ENCODE measurements around the gene DPH7.

The DPH7 gene

DNA sequence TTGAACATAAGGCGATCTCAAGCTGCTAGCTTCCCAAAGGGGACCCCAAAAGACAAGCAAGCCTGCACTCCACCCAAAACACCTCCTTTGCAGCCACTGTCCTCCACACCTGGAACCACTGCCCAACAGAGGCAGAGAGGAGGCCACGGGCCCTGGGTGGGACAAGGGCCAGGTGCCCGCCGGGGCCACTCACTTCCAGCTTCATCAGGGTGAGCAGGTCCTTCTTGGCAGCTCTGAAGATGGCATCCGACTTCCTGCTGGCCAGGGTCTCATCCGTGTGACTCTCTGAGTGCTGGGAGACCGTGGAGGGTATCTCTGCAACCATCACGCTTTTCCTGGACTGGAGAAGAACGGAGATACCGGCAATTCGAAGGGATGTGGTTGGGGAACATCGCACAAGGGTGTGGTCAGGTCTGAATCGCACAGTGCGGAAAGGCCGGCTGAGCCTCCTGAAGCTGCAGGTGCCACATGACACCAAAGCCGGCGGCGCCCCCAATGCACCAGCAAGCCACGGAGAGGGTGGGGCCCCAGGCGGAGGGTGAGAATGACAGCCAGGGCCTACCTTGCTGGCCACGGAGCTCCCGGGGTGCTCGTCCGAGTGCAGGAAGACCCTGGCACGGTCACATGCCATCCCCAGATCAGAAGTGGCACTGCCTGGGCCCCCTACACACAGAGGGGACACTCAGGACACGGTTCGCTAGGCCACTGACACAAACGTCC lies 73.1 kb downstream of the DPH7 start:
- no peak for ATAC-seq

More for the DNA sequence above, 73.1 kb downstream of the DPH7 start:
- TF ChIP-seq ZFP30 (CRISPR knock-in tag; IDR thresholded peaks at IDR 0.05) (no peak), ZNF70 (CRISPR knock-in tag; IDR thresholded peaks at IDR 0.05) (no peak), ZNF8 (CRISPR knock-in tag; IDR thresholded peaks at IDR 0.05) (no peak), ZNF565 (CRISPR knock-in tag; conservative IDR thresholded peaks at IDR 0.05; ENCODE audit: low read depth) (no peak), ZFP3 (CRISPR knock-in tag; IDR thresholded peaks at IDR 0.05) (no peak), TOX (CRISPR knock-in tag; IDR thresholded peaks at IDR 0.05; ENCODE audit: borderline replicate concordance) (no peak), TCF4 (CRISPR knock-in tag; IDR thresholded peaks at IDR 0.05; ENCODE audit: borderline replicate concordance) (no peak), CSDC2 (CRISPR knock-in tag; IDR thresholded peaks at IDR 0.05) (no peak), ARNTL (CRISPR knock-in tag; IDR thresholded peaks at IDR 0.05; ENCODE audit: borderline replicate concordance, low read depth) (no peak), ZC3H10 (CRISPR knock-in tag; IDR thresholded peaks at IDR 0.05) (no peak), ISL1 (CRISPR knock-in tag; IDR thresholded peaks at IDR 0.05) (no peak), PPARA (CRISPR knock-in tag; IDR thresholded peaks at IDR 0.05; ENCODE audit: borderline replicate concordance) (no peak), SNAI2 (CRISPR knock-in tag; IDR thresholded peaks at IDR 0.05) (no peak), GLIS3 (CRISPR knock-in tag; IDR thresholded peaks at IDR 0.05) (no peak)
- TF ChIP-seq, protein P1, sequence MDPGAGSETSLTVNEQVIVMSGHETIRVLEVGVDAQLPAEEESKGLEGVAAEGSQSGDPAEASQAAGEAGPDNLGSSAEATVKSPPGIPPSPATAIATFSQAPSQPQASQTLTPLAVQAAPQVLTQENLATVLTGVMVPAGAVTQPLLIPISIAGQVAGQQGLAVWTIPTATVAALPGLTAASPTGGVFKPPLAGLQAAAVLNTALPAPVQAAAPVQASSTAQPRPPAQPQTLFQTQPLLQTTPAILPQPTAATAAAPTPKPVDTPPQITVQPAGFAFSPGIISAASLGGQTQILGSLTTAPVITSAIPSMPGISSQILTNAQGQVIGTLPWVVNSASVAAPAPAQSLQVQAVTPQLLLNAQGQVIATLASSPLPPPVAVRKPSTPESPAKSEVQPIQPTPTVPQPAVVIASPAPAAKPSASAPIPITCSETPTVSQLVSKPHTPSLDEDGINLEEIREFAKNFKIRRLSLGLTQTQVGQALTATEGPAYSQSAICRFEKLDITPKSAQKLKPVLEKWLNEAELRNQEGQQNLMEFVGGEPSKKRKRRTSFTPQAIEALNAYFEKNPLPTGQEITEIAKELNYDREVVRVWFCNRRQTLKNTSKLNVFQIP (CRISPR knock-in tag; IDR thresholded peaks at IDR 0.05; ENCODE audit: borderline replicate concordance, low read depth): no peak
- TF ChIP-seq, protein P2, sequence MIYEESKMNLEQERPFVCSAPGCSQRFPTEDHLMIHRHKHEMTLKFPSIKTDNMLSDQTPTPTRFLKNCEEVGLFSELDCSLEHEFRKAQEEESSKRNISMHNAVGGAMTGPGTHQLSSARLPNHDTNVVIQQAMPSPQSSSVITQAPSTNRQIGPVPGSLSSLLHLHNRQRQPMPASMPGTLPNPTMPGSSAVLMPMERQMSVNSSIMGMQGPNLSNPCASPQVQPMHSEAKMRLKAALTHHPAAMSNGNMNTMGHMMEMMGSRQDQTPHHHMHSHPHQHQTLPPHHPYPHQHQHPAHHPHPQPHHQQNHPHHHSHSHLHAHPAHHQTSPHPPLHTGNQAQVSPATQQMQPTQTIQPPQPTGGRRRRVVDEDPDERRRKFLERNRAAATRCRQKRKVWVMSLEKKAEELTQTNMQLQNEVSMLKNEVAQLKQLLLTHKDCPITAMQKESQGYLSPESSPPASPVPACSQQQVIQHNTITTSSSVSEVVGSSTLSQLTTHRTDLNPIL (CRISPR knock-in tag; IDR thresholded peaks at IDR 0.05; ENCODE audit: low read depth): no peak
- TF ChIP-seq, protein P3, sequence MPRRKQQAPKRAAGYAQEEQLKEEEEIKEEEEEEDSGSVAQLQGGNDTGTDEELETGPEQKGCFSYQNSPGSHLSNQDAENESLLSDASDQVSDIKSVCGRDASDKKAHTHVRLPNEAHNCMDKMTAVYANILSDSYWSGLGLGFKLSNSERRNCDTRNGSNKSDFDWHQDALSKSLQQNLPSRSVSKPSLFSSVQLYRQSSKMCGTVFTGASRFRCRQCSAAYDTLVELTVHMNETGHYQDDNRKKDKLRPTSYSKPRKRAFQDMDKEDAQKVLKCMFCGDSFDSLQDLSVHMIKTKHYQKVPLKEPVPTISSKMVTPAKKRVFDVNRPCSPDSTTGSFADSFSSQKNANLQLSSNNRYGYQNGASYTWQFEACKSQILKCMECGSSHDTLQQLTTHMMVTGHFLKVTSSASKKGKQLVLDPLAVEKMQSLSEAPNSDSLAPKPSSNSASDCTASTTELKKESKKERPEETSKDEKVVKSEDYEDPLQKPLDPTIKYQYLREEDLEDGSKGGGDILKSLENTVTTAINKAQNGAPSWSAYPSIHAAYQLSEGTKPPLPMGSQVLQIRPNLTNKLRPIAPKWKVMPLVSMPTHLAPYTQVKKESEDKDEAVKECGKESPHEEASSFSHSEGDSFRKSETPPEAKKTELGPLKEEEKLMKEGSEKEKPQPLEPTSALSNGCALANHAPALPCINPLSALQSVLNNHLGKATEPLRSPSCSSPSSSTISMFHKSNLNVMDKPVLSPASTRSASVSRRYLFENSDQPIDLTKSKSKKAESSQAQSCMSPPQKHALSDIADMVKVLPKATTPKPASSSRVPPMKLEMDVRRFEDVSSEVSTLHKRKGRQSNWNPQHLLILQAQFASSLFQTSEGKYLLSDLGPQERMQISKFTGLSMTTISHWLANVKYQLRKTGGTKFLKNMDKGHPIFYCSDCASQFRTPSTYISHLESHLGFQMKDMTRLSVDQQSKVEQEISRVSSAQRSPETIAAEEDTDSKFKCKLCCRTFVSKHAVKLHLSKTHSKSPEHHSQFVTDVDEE (CRISPR knock-in tag; IDR thresholded peaks at IDR 0.05): no peak
- TF ChIP-seq, protein P4, sequence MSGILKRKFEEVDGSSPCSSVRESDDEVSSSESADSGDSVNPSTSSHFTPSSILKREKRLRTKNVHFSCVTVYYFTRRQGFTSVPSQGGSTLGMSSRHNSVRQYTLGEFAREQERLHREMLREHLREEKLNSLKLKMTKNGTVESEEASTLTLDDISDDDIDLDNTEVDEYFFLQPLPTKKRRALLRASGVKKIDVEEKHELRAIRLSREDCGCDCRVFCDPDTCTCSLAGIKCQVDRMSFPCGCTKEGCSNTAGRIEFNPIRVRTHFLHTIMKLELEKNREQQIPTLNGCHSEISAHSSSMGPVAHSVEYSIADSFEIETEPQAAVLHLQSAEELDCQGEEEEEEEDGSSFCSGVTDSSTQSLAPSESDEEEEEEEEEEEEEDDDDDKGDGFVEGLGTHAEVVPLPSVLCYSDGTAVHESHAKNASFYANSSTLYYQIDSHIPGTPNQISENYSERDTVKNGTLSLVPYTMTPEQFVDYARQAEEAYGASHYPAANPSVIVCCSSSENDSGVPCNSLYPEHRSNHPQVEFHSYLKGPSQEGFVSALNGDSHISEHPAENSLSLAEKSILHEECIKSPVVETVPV (CRISPR knock-in tag; IDR thresholded peaks at IDR 0.05): no peak
